Aorta (tissue), 5 donors: ENCODE results near the gene DAP3. TPM values are rescaled to one million over a fixed set of nuclear protein-coding genes. Genes with fewer than 3 reads are reported as not detected.
"Not testable (repeated sequence)": the region's sequence is repeated elsewhere in the genome, so short reads cannot be mapped to it uniquely, and the experiment has no call there.

Source experiments
- ATAC-seq: fragments of 200-7000 bp; cut with Tn5 transposase; one replicate; pipeline ENCODE4 v1.9.1; 2022; ENCODE audit warnings: moderate library complexity; ENCODE audit not compliant: low FRiP score
- DNase-seq, 2 donors: peaks; one replicate each; pipeline ENCODE4 v3.0.0-alpha.2; 2020
- H3K27ac ChIP-seq, 2 donors: one replicate each; pipeline ENCODE4 v1.5.1; 2013; ENCODE audit warnings: low read length in 2 of 2, mild to moderate bottlenecking in 2 of 2, moderate library complexity in 2 of 2, control low read depth in 1 of 2, inconsistent platforms in 1 of 2, low read depth in 1 of 2
- H3K27me3 ChIP-seq, 2 donors: one replicate each; pipeline ENCODE4 v1.6.1; 2013; ENCODE audit warnings: control low read depth in 1 of 2, low read length in 1 of 2, mild to moderate bottlenecking in 1 of 2, moderate library complexity in 1 of 2; ENCODE audit not compliant: insufficient read depth in 2 of 2, control insufficient read depth in 1 of 2
- H3K36me3 ChIP-seq, 2 donors: one replicate each; pipeline ENCODE4 v1.6.1; 2013; ENCODE audit warnings: control low read depth in 1 of 2, low read length in 1 of 2, mild to moderate bottlenecking in 1 of 2; ENCODE audit not compliant: insufficient read depth in 2 of 2, control insufficient read depth in 1 of 2
- H3K4me1 ChIP-seq, 2 donors: one replicate each; pipeline ENCODE4 v1.6.1; 2013; ENCODE audit warnings: low read length in 2 of 2, control low read depth in 1 of 2, mild to moderate bottlenecking in 1 of 2, moderate library complexity in 1 of 2; ENCODE audit not compliant: insufficient read depth in 2 of 2, control insufficient read depth in 1 of 2
- H3K4me3 ChIP-seq, 2 donors: one replicate each; pipeline ENCODE4 v1.5.1; 2013; ENCODE audit warnings: low read length in 2 of 2, control low read depth in 1 of 2, mild to moderate bottlenecking in 1 of 2
- H3K9me3 ChIP-seq: one replicate; pipeline ENCODE4 v1.6.1; 2013; ENCODE audit warnings: mild to moderate bottlenecking, low read length; ENCODE audit not compliant: control insufficient read depth
- WGBS, 2 donors: extraction: QIAGEN DNeasy Blood & Tissue Kit; methylation state at CpG; one replicate each; pipeline ENCODE4 v1.1.7; 2013; 5-methylcytosine and 5-hydroxymethylcytosine counted together
- intact Hi-C, 2 donors: fragments of 100-400 bp; cut with DNase I; formaldehyde crosslinking; loops; one replicate each; pipeline versions ENCODE4 v1.14.2 to v1.15.0; 2022
- polyA plus RNA-seq, 2 donors: library from polyadenylated mRNA; stranded (reverse); fragments of 200-250 nt; gene quantifications; one replicate each; pipeline ENCODE4 v1.2.3, GENCODE V29; 2013
- total RNA-seq, 2 donors: library from RNA; stranded (reverse); fragmentation: NEBNext Ultra II Directional; extraction: Animal tissue kit (Norgen Biotek cat#: 25700); gene quantifications; one replicate each; pipeline ENCODE4 v1.2.1, GENCODE V29; 2021
- donor health status: healthy with polysubstance abuse.
- donor health status: Bipolar disorder and iron deficiency.
- donor health status: DM: no; HTN: no; CAD: no.
- donor health status: DM: no; HTN: no; CAD: no.
- donor health status: DM: yes; HTN: yes; CAD: no.

DAP3 gene
- total and polyA plus RNA-seq, 4 donors, result 56.1 to 76.7 (median 63.3) TPM

DNA sequence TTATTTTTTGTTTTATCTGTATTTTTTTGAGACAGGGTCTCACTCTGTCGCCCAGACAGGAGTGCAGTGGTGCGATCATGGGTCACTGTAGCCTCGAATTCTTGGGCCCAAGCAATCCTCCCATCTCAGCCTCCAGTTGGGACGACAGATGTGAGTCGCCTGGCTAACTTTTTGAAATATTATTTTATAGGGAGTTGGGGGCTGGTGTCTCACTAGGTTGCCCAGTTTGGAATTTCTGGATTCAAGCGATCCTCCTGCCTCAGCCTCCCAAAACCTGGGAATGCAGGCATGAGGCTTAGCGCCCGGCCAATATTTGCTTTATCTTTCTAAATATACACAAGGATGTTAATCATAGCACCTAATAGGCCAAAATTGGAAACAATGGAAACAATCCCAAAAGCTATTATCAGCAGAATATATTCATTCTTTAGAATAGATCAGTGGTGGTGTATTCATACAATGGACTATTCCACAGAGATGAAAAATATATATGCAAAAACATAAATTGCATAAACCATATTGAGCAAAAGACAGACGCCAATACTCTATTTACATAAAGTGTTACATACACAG lies 55.9 kb downstream of the DAP3 start:
- Histone ChIP-seq H3K36me3 (no peaks in the 10 kb centered on the region), H3K9me3 (no peaks in the 10 kb centered on the region), H3K4me3 (peak overlapping the region; percentile 54 to 86), H3K27me3 (no peaks in the 10 kb centered on the region), H3K27ac (no peak overlapping the region), H3K4me1 (no peaks in the 10 kb centered on the region)
- WGBS, 2 donors, result 59% methylated on average over 9 of the region's 9 CpGs
- DNase-seq, result peak in 1 of 2 donors; percentile 27
- intact Hi-C loops, result no loop called here
- no peak for ATAC-seq

DNA sequence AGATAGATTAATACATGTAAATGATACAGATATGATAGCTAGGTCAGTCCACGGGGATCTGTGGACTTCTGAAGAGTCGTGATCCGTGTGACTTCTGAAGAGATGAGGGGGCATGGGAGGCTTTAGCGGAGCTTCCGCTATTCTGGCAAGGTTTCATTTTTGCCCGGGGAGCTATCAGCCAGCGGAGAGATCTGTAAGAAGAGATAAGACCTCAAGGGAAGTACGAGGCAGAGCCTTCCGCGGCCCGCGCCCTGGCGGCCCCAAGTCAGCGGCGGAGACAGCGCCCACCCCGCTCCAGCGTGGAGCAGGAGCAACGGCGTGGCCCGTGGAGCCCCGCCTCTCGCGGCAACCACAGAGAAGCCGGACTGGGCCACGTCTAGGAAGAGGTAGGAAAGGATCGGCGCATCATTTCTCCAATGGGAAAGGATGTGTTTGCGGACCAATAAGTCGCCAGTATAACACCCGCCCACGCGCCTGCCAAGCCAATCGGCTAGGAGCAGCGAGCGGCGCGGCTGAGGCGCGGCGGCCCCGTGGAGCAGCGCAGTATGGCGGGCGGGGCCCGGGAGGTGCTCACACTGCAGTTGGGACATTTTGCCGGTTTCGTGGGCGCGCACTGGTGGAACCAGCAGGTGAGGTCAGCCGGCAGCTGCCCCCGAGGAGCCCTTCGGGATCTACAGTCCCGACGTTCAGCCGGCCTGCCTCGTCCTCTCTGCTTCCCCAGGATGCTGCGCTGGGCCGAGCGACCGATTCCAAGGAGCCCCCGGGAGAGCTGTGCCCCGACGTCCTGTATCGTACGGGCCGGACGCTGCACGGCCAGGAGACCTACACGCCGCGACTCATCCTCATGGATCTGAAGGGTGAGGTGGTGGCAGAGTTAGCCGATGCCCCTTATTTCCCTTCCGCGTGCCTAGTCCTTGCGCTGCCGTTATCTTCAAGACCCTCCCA lies 56.7 kb downstream of the DAP3 start:
- H3K4me1 ChIP-seq, H3K27me3 ChIP-seq, intact Hi-C loops, H3K9me3 ChIP-seq, H3K36me3 ChIP-seq: not testable (repeated sequence)
- ATAC-seq (peak; percentile 97), DNase-seq (peak; percentile 98 to 99)
- Histone ChIP-seq H3K27ac (peak overlapping the region in 1 of 2 donors; percentile 56), H3K4me3 (peak overlapping the region; percentile 54 to 86)
- 0 to 1% methylated on average over 43 to 48 of the region's 77 CpGs for WGBS, 2 donors

DNA sequence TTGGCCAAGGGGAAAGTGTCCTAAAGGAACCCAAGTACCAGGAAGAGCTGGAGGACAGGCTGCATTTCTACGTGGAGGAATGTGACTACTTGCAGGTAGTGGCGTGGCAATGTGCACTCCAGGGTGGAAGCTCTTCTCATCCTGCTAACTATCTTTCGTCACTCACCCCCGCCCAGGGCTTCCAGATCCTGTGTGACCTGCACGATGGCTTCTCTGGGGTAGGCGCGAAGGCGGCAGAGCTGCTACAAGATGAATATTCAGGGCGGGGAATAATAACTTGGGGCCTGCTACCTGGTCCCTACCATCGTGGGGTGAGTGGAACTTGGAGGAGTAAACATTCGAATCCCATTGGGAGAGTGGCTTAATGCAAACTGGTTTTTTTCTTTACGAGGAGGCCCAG lies 58.7 kb downstream of the DAP3 start:
- ATAC-seq, result not testable (repeated sequence)
- DNase-seq, result peak in 1 of 2 donors; percentile 51
- WGBS, 2 donors, result 86 to 89% methylated on average over 10 to 11 of the region's 12 CpGs

DNA sequence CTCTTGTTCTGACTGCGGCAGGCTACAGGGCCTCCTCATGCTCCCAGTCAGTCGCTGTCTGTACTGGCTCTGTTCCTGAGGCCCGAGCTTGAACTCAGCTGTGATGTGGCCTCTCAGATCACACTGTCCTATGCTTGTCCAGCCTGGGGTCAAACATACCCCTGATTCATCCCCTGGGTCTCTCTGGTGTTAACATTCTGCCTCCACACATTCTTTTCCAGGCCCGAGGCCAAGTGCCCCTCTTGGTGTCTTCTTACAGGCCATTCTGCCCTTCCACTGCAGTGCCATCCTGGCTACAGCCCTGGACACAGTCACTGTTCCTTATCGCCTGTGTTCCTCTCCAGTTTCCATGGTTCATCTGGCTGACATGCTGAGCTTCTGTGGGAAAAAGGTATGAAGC lies 59.2 kb downstream of the DAP3 start:
- intact Hi-C loops, H3K27ac ChIP-seq, DNase-seq, H3K36me3 ChIP-seq, ATAC-seq, H3K9me3 ChIP-seq, H3K27me3 ChIP-seq, H3K4me3 ChIP-seq, H3K4me1 ChIP-seq: not testable (repeated sequence)
- 81 to 88% methylated on average over 5 of the region's 5 CpGs for WGBS, 2 donors

More for the DNA sequence above, 58.7 kb downstream of the DAP3 start:
- H3K36me3 ChIP-seq, H3K27me3 ChIP-seq, H3K4me1 ChIP-seq, H3K27ac ChIP-seq, intact Hi-C loops, H3K9me3 ChIP-seq, H3K4me3 ChIP-seq: not testable (repeated sequence)

DNA sequence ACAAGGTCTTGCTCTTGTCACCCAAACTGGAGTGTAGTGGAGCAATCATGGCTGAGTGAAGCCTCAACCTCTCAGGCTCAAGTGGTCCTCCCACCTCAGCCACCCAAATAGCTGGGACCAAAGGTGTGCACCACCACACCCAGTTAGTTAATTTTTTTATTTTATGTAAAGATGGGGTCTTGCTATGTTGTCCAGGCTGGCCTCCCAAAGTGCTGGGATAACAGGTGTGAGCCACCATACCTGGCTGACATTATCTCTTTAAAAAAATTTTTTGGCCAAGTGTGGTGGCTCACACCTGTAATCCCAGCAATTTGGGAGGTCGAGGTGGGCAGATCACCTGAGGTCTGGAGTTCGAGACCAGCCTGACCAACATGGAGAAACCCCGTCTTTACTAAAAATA lies 70.1 kb downstream of the DAP3 start:
- H3K4me3 ChIP-seq, H3K27ac ChIP-seq, ATAC-seq, H3K9me3 ChIP-seq, H3K4me1 ChIP-seq, H3K27me3 ChIP-seq, intact Hi-C loops: not testable (repeated sequence)
- peaks cover 8 to 11% of the 10 kb centered on the region in 2 donors for H3K36me3 ChIP-seq
- WGBS, 2 donors, result 98% methylated on average over 3 of the region's 3 CpGs
- DNase-seq, result peak in 1 of 2 donors; percentile 30

DNA sequence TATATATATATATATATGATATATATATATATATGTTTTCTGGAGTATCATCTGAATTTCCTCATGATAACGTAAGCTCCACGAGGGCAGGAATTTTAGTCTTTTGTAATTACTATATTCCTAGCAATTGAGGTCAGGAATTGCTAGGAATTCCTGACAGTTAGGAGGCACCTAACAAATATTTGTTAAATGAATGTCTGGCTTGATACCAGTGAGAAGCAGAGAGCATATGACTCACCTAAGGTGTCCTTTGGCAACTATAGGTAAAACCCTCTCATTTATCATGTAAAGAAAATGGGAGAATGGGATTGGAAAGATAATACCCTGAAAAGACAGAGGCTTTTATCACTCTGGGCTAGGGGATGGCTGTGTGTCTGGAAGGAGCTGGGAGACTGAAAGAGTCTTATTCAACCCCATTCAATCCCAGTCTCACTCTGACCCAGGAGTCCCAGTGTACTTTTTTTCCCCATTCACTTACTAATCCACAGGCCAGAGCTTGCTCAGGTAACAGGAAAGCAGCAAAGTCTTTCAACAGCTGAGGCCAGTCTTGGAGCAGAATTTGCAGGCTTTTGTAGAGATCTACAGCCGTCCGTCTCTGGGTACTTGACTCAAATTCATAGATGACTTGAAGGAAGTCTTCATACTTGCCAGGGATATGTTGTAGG lies 71.2 kb downstream of the DAP3 start:
- Histone ChIP-seq H3K4me3 (no peak overlapping the region), H3K4me1 (no peaks in the 10 kb centered on the region), H3K9me3 (no peaks in the 10 kb centered on the region), H3K27me3 (no peaks in the 10 kb centered on the region), H3K27ac (no peak overlapping the region), H3K36me3 (peaks cover 8 to 13% of the 10 kb centered on the region in 2 donors)
- DNase-seq (no peak), ATAC-seq (no peak)
- intact Hi-C loops, result no loop called here
- WGBS, 2 donors, result 94 to 96% methylated on average over 4 of the region's 4 CpGs

DNA sequence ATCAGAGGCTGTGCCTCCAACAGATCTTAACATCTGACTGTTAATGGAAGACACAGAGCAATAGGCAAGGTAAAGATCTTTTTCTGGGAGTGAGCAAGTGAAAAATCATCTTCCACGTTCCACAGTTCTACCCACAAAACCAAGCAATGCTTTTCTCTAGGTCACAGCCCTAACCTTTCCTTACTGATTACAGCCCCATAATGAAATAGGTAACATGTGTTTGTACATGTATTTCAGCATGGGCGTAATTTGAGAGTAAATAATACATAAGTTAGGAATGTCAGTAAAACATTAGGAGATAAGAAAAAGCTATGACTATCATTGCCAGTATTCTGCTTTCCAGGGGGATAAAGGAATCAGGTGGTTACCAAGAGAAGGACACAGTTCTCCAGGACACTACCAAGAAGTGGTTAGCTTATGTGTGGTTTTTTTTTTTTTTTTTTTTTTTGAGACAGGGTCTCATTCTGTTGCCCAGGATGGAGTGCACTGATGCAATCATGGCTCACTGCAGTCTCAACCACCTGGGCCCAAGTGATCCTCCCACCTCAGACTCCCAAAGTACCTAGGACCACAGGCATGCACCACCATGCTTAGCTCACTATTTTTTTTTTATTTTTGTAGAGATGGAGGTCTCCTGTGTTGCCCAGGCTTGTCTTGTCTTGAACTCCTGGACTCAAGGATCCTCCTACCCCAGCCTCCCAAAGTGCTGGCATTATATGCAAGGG lies 72.0 kb downstream of the DAP3 start:
- Histone ChIP-seq H3K4me3 (no peak overlapping the region), H3K36me3 (peaks cover 8 to 17% of the 10 kb centered on the region in 2 donors), H3K27ac (no peak overlapping the region), H3K4me1 (no peaks in the 10 kb centered on the region), H3K27me3 (no peaks in the 10 kb centered on the region), H3K9me3 (no peaks in the 10 kb centered on the region)
- intact Hi-C loops, result no loop called here
- WGBS, 2 donors, result 88 to 90% methylated on average over 2 of the region's 2 CpGs
- DNase-seq (no peak), ATAC-seq (no peak)

DNA sequence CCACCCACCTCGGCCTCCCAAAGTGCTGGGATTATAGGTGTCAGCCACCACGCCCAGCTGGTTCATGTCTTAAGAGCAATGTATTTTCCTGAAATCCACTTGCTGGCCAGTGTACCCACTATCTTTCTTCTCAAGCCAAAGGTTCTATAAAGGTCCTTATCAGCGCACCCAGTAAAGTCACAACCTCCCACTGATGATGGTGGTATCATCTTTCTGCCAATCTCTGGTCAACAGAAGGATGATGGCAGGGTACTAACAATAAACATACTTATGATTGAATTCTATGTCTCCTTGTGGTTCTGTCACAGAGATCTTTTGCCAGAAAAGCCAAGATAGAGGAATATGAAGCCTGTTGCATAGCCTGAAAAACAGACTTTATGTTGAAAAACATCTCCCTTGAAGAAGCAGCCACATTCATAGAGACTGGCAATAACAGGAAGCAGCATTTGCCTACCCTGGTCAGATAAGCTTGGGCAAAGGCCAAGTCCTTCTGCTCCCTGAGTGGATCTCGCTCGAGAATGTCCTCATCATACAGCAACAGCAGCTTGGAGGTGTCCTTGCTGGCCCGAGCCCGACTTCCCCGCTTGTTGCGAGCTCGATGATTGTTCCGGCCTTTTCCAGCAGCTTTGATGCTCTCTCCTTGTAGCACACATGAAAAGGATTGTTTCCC lies 73.0 kb downstream of the DAP3 start:
- 94 to 96% methylated on average over 11 of the region's 11 CpGs for WGBS, 2 donors
- ATAC-seq (no peak), DNase-seq (peak in 1 of 2 donors; percentile 45)
- H3K36me3 ChIP-seq, result peaks cover 8 to 16% of the 10 kb centered on the region in 2 donors
- no peak overlapping the region for H3K27ac ChIP-seq
- H3K27me3 ChIP-seq, result no peaks in the 10 kb centered on the region
- H3K9me3 ChIP-seq, result no peaks in the 10 kb centered on the region
- intact Hi-C loops, result loop anchor here in 1 of 2 donors (2.0 kb wide), 1 partner anchor 31 kb away; no protein-coding TSS in a partner anchor
- no peak overlapping the region for H3K4me3 ChIP-seq
- H3K4me1 ChIP-seq, result no peaks in the 10 kb centered on the region
